K562 (cell line): ENCODE data around the gene CHRDL2. TPM values are rescaled to one million over a fixed set of nuclear protein-coding genes. Genes with fewer than 3 reads are reported as not detected.

ENCODE experiments used
- CHD4 ChIP-seq: fragments of 200-600 bp; sonication (generic); IDR thresholded peaks from 3 replicates; pipeline ENCODE4 v1.6.1; 2012; ENCODE audit warnings: low read depth, mild to moderate bottlenecking, mixed read lengths, low read length, inconsistent platforms; ENCODE audit not compliant: insufficient read depth, insufficient replicate concordance, poor library complexity, severe bottlenecking
- CSDE1 ChIP-seq, 2 experiments: fragments of 450-650 bp; IDR thresholded peaks; 2 replicates each; pipeline ENCODE4 v1.6.1; 2016; ENCODE audit warnings: mild to moderate bottlenecking in 1 of 2
- MTF1 ChIP-seq: fragments of 250-450 bp; sonication (Bioruptor Pico); IDR thresholded peaks from 2 replicates; pipeline ENCODE4 v1.9.0; 2021; ENCODE audit warnings: moderate library complexity, mild to moderate bottlenecking, inconsistent platforms, borderline replicate concordance
- POLR2H ChIP-seq: IDR thresholded peaks from 2 replicates; pipeline ENCODE4 v1.6.1; 2016; ENCODE audit warnings: missing genetic modification characterization, low read depth, mild to moderate bottlenecking, control low read depth, missing compliant biosample characterization, moderate library complexity
- YY1 ChIP-seq, 3 experiments: IDR thresholded peaks; 2 replicates each; pipeline ENCODE4 v1.6.1; 2011; ENCODE audit warnings: low read length in 2 of 3, mild to moderate bottlenecking in 2 of 3, moderate library complexity in 2 of 3, borderline replicate concordance in 1 of 3, control low read depth in 1 of 3, low read depth in 1 of 3; ENCODE audit not compliant: insufficient read depth in 3 of 3, insufficient replicate concordance in 2 of 3, control insufficient read depth in 1 of 3, insufficient read length in 1 of 3; ENCODE audit errors: extremely low read depth in 1 of 3
- ZBED1 ChIP-seq: IDR thresholded peaks from 2 replicates; pipeline ENCODE4 v1.6.1; 2014
- polyA plus RNA-seq, 8 experiments: library from polyadenylated mRNA; depleted of rRNA in 4 of 8; stranded (reverse) in 5 of 8; unstranded in 3 of 8; fragments of >200 nt; fragmentation: Nextera tagmentation in 2 of 8; fragmentation: Illumina TruSeq in 1 of 8; extraction: Ambion mirVana in 2 of 8; extraction: Trizol in 1 of 8; gene quantifications; 2 replicates each; pipeline versions ENCODE4 v1.2.1 to v1.2.3, GENCODE V29; 2011 to 2014; ENCODE audit warnings: inconsistent platforms in 1 of 8, missing spikeins in 1 of 8
- total RNA-seq, 7 experiments: library from RNA; depleted of rRNA in 6 of 7; stranded (reverse); fragments of >200 nt in 6 of 7; fragmentation: Illumina TruSeq in 2 of 7; extraction: Trizol in 2 of 7; gene quantifications; 2 replicates each; pipeline versions ENCODE4 v1.2.1 to v1.2.3, GENCODE V29; 2011 to 2021; ENCODE audit warnings: low replicate concordance in 1 of 7
- TF ChIP-seq, protein P1 (sequence below): fragments of 450-650 bp; formaldehyde crosslinking; IDR thresholded peaks from 2 replicates; pipeline ENCODE4 v1.4.0; 2020; ENCODE audit warnings: mild to moderate bottlenecking, mixed read lengths
- TF ChIP-seq, protein P2 (sequence below), 2 experiments: fragments of 250-450 bp in 1 of 2; fragments of 450-650 bp in 1 of 2; sonication (Bioruptor Pico) in 1 of 2; IDR thresholded peaks; 2 replicates each; pipeline versions ENCODE4 v1.6.1 to v1.8.0; 2016 to 2021; ENCODE audit warnings: mild to moderate bottlenecking in 2 of 2, moderate library complexity in 2 of 2, missing compliant biosample characterization in 1 of 2, missing genetic modification characterization in 1 of 2
- TF ChIP-seq, protein P3 (sequence below): fragments of 450-650 bp; IDR thresholded peaks from 2 replicates; pipeline ENCODE4 v1.6.1; 2016; ENCODE audit warnings: missing biosample characterization, missing genetic modification characterization

CHRDL2 gene
- total and polyA plus RNA-seq, 9 of the 15 experiments (the other 6 are each of a cell fraction or from before 2014, with no cell fraction given) = not detected

DNA sequence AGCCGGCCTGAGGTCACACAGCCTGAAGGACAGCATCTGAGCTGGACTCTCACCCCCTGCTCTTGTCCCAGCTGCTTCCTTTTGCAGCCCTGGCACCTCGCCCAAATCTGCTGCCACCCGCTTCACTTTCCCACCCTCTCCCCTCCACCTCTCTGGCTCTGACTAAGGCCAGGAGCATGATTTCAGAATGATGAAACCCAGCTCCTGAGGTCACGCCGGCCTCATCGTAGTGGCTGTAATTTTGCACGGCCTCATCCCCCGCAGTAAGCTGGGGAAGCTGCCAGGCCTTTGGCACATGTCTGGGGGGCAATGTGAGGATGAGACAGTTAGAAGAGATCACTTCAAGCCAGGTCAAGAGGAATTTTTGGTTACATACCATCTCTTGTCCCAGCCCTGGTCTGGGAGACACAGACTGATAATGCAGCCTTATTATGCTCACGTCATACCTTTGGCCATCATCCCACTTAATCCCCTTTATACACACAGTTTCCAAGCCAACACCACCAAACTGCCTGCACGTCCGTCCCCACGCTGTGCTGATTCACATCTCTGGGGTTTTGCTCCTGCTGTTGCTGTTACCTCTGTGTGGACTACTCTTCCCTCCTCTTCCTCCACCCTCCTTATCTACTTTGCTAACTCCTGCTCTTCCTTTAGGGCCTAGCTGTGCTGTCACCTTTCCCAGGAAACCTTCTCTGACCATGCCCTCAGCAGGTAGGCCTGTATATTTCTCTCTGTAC, 58.1 kb downstream of the CHRDL2 start (continued):
- TF ChIP-seq, protein P1, sequence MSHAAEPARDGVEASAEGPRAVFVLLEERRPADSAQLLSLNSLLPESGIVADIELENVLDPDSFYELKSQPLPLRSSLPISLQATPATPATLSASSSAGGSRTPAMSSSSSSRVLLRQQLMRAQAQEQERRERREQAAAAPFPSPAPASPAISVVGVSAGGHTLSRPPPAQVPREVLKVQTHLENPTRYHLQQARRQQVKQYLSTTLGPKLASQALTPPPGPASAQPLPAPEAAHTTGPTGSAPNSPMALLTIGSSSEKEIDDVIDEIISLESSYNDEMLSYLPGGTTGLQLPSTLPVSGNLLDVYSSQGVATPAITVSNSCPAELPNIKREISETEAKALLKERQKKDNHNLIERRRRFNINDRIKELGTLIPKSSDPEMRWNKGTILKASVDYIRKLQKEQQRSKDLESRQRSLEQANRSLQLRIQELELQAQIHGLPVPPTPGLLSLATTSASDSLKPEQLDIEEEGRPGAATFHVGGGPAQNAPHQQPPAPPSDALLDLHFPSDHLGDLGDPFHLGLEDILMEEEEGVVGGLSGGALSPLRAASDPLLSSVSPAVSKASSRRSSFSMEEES (CRISPR knock-in tag) = no peak
- TF ChIP-seq CSDE1 (IDR thresholded peaks at IDR 0.05) (no peak), ZBED1 (no peak), CHD4 (no peak), YY1 (IDR thresholded peaks at IDR 0.05; ENCODE audit: borderline replicate concordance in 1 of 3, control insufficient read depth in 1 of 3, extremely low read depth in 1 of 3, insufficient read depth in 3 of 3, insufficient read length in 1 of 3, insufficient replicate concordance in 2 of 3, low read depth in 1 of 3, low read length in 2 of 3) (no peak), POLR2H (tag) (no peak), MTF1 (CRISPR knock-in tag) (no peak)
- TF ChIP-seq, protein P2, sequence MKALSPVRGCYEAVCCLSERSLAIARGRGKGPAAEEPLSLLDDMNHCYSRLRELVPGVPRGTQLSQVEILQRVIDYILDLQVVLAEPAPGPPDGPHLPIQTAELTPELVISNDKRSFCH (CRISPR knock-in tag; IDR thresholded peaks at IDR 0.05) = no peak
- TF ChIP-seq, protein P2 (tag; IDR thresholded peaks at IDR 0.05) = no peak
- TF ChIP-seq, protein P3, sequence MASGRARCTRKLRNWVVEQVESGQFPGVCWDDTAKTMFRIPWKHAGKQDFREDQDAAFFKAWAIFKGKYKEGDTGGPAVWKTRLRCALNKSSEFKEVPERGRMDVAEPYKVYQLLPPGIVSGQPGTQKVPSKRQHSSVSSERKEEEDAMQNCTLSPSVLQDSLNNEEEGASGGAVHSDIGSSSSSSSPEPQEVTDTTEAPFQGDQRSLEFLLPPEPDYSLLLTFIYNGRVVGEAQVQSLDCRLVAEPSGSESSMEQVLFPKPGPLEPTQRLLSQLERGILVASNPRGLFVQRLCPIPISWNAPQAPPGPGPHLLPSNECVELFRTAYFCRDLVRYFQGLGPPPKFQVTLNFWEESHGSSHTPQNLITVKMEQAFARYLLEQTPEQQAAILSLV (tag) = no peak
